H9 (cell line): ENCODE measurements around the gene DOCK9. TPM values are rescaled to one million over a fixed set of nuclear protein-coding genes. Genes with fewer than 3 reads are reported as not detected.

Source experiments
- DNase-seq: peaks from one replicate; pipeline ENCODE4 v3.0.0-alpha.2; 2017
- H2AFZ ChIP-seq: one replicate; pipeline ENCODE4 v1.6.1; 2013; ENCODE audit warnings: mild to moderate bottlenecking, low read length, control low read depth, moderate library complexity
- H2AK5ac ChIP-seq: 2 replicates; pipeline ENCODE4 v1.6.1; 2013; ENCODE audit warnings: low read length, control low read depth, mixed read lengths; ENCODE audit not compliant: insufficient read length
- H2BK120ac ChIP-seq: one replicate; pipeline ENCODE4 v1.6.1; 2013; ENCODE audit warnings: low read depth, mild to moderate bottlenecking, low read length, control low read depth, inconsistent platforms; ENCODE audit not compliant: poor library complexity, severe bottlenecking
- H2BK12ac ChIP-seq: 2 replicates; pipeline ENCODE4 v1.6.1; 2013; ENCODE audit warnings: low read length, control low read depth, mixed read lengths, low read depth; ENCODE audit not compliant: insufficient read length
- H2BK15ac ChIP-seq: 2 replicates; pipeline ENCODE4 v1.6.1; 2013; ENCODE audit warnings: low read depth, low read length, control low read depth
- H2BK20ac ChIP-seq: one replicate; pipeline ENCODE4 v1.6.1; 2013; ENCODE audit warnings: low read depth, mild to moderate bottlenecking, low read length, control low read depth, inconsistent platforms; ENCODE audit not compliant: poor library complexity, severe bottlenecking
- H2BK5ac ChIP-seq: 2 replicates; pipeline ENCODE4 v1.6.1; 2013; ENCODE audit warnings: low read length, control low read depth, mixed read lengths; ENCODE audit not compliant: insufficient read length
- H3K14ac ChIP-seq: 2 replicates; pipeline ENCODE4 v1.6.1; 2013; ENCODE audit warnings: low read length, control low read depth; ENCODE audit not compliant: insufficient read depth
- H3K18ac ChIP-seq: 2 replicates; pipeline ENCODE4 v1.6.1; 2013; ENCODE audit warnings: low read depth, mild to moderate bottlenecking, mixed read lengths, low read length, control low read depth; ENCODE audit not compliant: insufficient read length
- H3K23ac ChIP-seq: 2 replicates; pipeline ENCODE4 v1.6.1; 2013; ENCODE audit warnings: low read length, control low read depth, mixed read lengths, low read depth; ENCODE audit not compliant: insufficient read length
- H3K23me2 ChIP-seq: 2 replicates; pipeline ENCODE4 v1.6.1; 2013; ENCODE audit warnings: low read depth, mild to moderate bottlenecking, mixed read lengths, low read length, control low read depth; ENCODE audit not compliant: insufficient read length, poor library complexity, severe bottlenecking
- H3K27ac ChIP-seq: 2 replicates; pipeline ENCODE4 v1.5.1; 2013; ENCODE audit warnings: low read length, control low read depth, mixed read lengths, low read depth; ENCODE audit not compliant: insufficient read length
- H3K27me3 ChIP-seq: 2 replicates; pipeline ENCODE4 v1.6.1; 2013; ENCODE audit warnings: low read length, control low read depth, inconsistent platforms; ENCODE audit not compliant: insufficient read depth
- H3K4ac ChIP-seq: 2 replicates; pipeline ENCODE4 v1.6.1; 2013; ENCODE audit warnings: low read depth, mild to moderate bottlenecking, control low read depth, inconsistent platforms, low read length, moderate library complexity
- H3K4me1 ChIP-seq: 2 replicates; pipeline ENCODE4 v1.6.1; 2013; ENCODE audit warnings: low read length, control low read depth, inconsistent platforms; ENCODE audit not compliant: insufficient read depth
- H3K4me2 ChIP-seq: 2 replicates; pipeline ENCODE4 v1.6.1; 2013; ENCODE audit warnings: low read length, control low read depth, mixed read lengths; ENCODE audit not compliant: insufficient read length, insufficient read depth
- H3K56ac ChIP-seq: 2 replicates; pipeline ENCODE4 v1.6.1; 2013; ENCODE audit warnings: low read depth, mild to moderate bottlenecking, mixed read lengths, low read length, control low read depth; ENCODE audit not compliant: insufficient read length
- H3K79me1 ChIP-seq: 2 replicates; pipeline ENCODE4 v1.6.1; 2013; ENCODE audit warnings: low read depth, mild to moderate bottlenecking, moderate library complexity, low read length, control low read depth, inconsistent platforms; ENCODE audit not compliant: insufficient read depth, poor library complexity, severe bottlenecking
- H3K79me2 ChIP-seq: 2 replicates; pipeline ENCODE4 v1.6.1; 2013; ENCODE audit warnings: low read length, control low read depth, inconsistent platforms; ENCODE audit not compliant: insufficient read depth
- H3K9ac ChIP-seq: 2 replicates; pipeline ENCODE4 v1.6.1; 2013; ENCODE audit warnings: low read length, control low read depth, mixed read lengths; ENCODE audit not compliant: insufficient read length; ENCODE audit errors: extremely low read depth
- H3K9me3 ChIP-seq: one replicate; pipeline ENCODE4 v1.6.1; 2013; ENCODE audit warnings: low read depth, low read length, inconsistent platforms; ENCODE audit not compliant: control insufficient read depth
- H3T11ph ChIP-seq: one replicate; pipeline ENCODE4 v1.6.1; 2013; ENCODE audit warnings: mild to moderate bottlenecking, low read length, control low read depth, inconsistent platforms
- H4K20me1 ChIP-seq: one replicate; pipeline ENCODE4 v1.6.1; 2013; ENCODE audit not compliant: control insufficient read depth, insufficient read length, insufficient read depth
- H4K5ac ChIP-seq: 2 replicates; pipeline ENCODE4 v1.6.1; 2013; ENCODE audit warnings: low read depth, mild to moderate bottlenecking, mixed read lengths, low read length, control low read depth; ENCODE audit not compliant: insufficient read length
- H4K8ac ChIP-seq: replicated peaks from 2 replicates; pipeline ENCODE4 v1.6.1; 2013; ENCODE audit warnings: low read length, control low read depth, mixed read lengths, low read depth; ENCODE audit not compliant: insufficient read length
- H4K91ac ChIP-seq: 2 replicates; pipeline ENCODE4 v1.6.1; 2013; ENCODE audit warnings: low read depth, mild to moderate bottlenecking, moderate library complexity, mixed read lengths, low read length, control low read depth; ENCODE audit not compliant: insufficient read length
- H3K27ac Mint-ChIP-seq, 3 experiments: 2 replicates in 2 of 3; 3 replicates in 1 of 3; pipeline ENCODE4 v1.8.0; 2020 to 2021; ENCODE audit warnings: mixed read lengths in 3 of 3, mild to moderate bottlenecking in 1 of 3, moderate library complexity in 1 of 3
- H3K27me3 Mint-ChIP-seq: 2 replicates; pipeline ENCODE4 v1.8.0; 2021; ENCODE audit warnings: low read depth, mild to moderate bottlenecking, moderate library complexity, mixed read lengths
- H3K36me3 Mint-ChIP-seq, 3 experiments: 2 replicates in 2 of 3; 3 replicates in 1 of 3; pipeline ENCODE4 v1.8.0; 2020 to 2021; ENCODE audit warnings: low read depth in 3 of 3, mixed read lengths in 3 of 3; ENCODE audit not compliant: insufficient read depth in 1 of 3
- H3K4me1 Mint-ChIP-seq, 2 experiments: 2 replicates each; pipeline ENCODE4 v1.8.0; 2020; ENCODE audit warnings: mixed read lengths in 2 of 2
- H3K4me3 Mint-ChIP-seq, 2 experiments: 2 replicates in 1 of 2; 3 replicates in 1 of 2; pipeline ENCODE4 v1.8.0; 2020 to 2021; ENCODE audit warnings: mild to moderate bottlenecking in 2 of 2, mixed read lengths in 2 of 2, moderate library complexity in 1 of 2
- H3K9me3 Mint-ChIP-seq, 2 experiments: 2 replicates in 1 of 2; 3 replicates in 1 of 2; pipeline ENCODE4 v1.8.0; 2020; ENCODE audit warnings: mild to moderate bottlenecking in 2 of 2, mixed read lengths in 2 of 2, moderate library complexity in 1 of 2
- WGBS: extraction: QIAGEN DNeasy Blood & Tissue Kit; methylation state at CpG from one replicate; pipeline ENCODE4 v1.1.7; 2013; ENCODE audit warnings: missing lambda C conversion rate, low lambda C conversion rate, mixed read lengths; ENCODE audit not compliant: insufficient read length; ENCODE audit errors: extremely low coverage; 5-methylcytosine and 5-hydroxymethylcytosine counted together
- total RNA-seq: library from RNA; stranded (reverse); gene quantifications from 2 replicates; pipeline ENCODE4 v1.2.1, GENCODE V29; 2021
- TF ChIP-seq, protein P1 (sequence below): fragments of 200-600 bp; sonication (generic); conservative IDR thresholded peaks from 3 replicates; pipeline ENCODE4 v1.8.0; 2021; ENCODE audit warnings: antibody characterized with exemption, mild to moderate bottlenecking

The DOCK9 gene
- total RNA-seq, 1 experiment from 2014 or later = 23.0 TPM

DNA sequence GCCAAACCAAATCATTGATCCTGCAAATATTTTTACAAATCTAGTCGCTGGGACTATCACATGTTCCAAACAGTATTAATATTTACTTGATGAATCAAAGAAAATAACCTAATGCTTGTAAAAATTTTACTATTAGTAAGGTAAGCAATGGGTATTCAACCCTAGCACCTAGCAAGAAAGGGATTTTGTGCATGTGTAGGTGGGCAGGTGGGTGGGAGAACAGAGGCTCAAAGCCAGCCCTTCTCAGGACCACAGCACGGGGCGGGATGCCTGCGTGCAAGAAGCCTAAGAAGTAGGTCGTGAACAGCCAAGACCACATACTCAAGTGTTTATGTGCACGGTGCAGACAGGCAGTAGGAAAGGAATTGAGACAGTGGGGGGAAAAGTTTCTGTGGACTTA is 26.6 kb downstream of the DOCK9 start:
- Histone ChIP-seq H3K14ac (no peak overlapping the region), H2AK5ac (no peak overlapping the region), H2BK5ac (no peak overlapping the region), H4K20me1 (peaks cover 1% of the 10 kb centered on the region), H3K4ac (no peak overlapping the region), H3K56ac (no peak overlapping the region), H3K27me3 (no peaks in the 10 kb centered on the region), H2BK20ac (no peak overlapping the region), H3K4me2 (no peak overlapping the region), H3K79me1 (no peaks in the 10 kb centered on the region), H3K27ac (no peak overlapping the region), H2BK15ac (no peak overlapping the region), H3K18ac (no peak overlapping the region), H3K9me3 (no peaks in the 10 kb centered on the region), H2AFZ (no peak overlapping the region), H2BK12ac (no peak overlapping the region), H3K9ac (no peak overlapping the region), H4K8ac (no peak overlapping the region), H4K91ac (no peak overlapping the region), H3K79me2 (no peaks in the 10 kb centered on the region), H3K23me2 (no peaks in the 10 kb centered on the region), H3K23ac (no peak overlapping the region), H3K4me1 (no peaks in the 10 kb centered on the region; the same call in 1 of the 2 replicates), H4K5ac (no peak overlapping the region), H3T11ph (no peak overlapping the region), H2BK120ac (no peak overlapping the region)
- no CpG with 5 or more reads among the region's 6 CpGs for WGBS
- H3K27ac Mint-ChIP-seq = no peak overlapping the region
- peaks cover 0 to 2% (median 0%) of the 10 kb centered on the region in 3 experiments; a peak in 1 of 7 replicates for H3K36me3 Mint-ChIP-seq
- H3K4me1 Mint-ChIP-seq = peaks cover 17 to 18% of the 10 kb centered on the region in 2 experiments
- no peak overlapping the region for H3K4me3 Mint-ChIP-seq
- H3K27me3 Mint-ChIP-seq = no peaks in the 10 kb centered on the region
- TF ChIP-seq, protein P1, sequence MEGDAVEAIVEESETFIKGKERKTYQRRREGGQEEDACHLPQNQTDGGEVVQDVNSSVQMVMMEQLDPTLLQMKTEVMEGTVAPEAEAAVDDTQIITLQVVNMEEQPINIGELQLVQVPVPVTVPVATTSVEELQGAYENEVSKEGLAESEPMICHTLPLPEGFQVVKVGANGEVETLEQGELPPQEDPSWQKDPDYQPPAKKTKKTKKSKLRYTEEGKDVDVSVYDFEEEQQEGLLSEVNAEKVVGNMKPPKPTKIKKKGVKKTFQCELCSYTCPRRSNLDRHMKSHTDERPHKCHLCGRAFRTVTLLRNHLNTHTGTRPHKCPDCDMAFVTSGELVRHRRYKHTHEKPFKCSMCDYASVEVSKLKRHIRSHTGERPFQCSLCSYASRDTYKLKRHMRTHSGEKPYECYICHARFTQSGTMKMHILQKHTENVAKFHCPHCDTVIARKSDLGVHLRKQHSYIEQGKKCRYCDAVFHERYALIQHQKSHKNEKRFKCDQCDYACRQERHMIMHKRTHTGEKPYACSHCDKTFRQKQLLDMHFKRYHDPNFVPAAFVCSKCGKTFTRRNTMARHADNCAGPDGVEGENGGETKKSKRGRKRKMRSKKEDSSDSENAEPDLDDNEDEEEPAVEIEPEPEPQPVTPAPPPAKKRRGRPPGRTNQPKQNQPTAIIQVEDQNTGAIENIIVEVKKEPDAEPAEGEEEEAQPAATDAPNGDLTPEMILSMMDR = no peak
- DNase-seq = no peak
- H3K9me3 Mint-ChIP-seq = no peaks in the 10 kb centered on the region
